GM12892 (cell line): Measurements from ENCODE around the gene CDC42BPG.

Source experiments
- POLR2A ChIP-seq: IDR thresholded peaks from 2 replicates; pipeline ENCODE4 v1.6.1; 2011; ENCODE audit warnings: low read depth, low read length, control low read depth
- POLR2AphosphoS5 ChIP-seq: IDR thresholded peaks from 2 replicates; pipeline ENCODE4 v1.6.1; 2011; ENCODE audit warnings: low read depth, low read length, control low read depth
- TAF1 ChIP-seq: IDR thresholded peaks from 2 replicates; pipeline ENCODE4 v1.6.1; 2011; ENCODE audit warnings: low read depth, mild to moderate bottlenecking, control low read depth, low read length, borderline replicate concordance

DNA sequence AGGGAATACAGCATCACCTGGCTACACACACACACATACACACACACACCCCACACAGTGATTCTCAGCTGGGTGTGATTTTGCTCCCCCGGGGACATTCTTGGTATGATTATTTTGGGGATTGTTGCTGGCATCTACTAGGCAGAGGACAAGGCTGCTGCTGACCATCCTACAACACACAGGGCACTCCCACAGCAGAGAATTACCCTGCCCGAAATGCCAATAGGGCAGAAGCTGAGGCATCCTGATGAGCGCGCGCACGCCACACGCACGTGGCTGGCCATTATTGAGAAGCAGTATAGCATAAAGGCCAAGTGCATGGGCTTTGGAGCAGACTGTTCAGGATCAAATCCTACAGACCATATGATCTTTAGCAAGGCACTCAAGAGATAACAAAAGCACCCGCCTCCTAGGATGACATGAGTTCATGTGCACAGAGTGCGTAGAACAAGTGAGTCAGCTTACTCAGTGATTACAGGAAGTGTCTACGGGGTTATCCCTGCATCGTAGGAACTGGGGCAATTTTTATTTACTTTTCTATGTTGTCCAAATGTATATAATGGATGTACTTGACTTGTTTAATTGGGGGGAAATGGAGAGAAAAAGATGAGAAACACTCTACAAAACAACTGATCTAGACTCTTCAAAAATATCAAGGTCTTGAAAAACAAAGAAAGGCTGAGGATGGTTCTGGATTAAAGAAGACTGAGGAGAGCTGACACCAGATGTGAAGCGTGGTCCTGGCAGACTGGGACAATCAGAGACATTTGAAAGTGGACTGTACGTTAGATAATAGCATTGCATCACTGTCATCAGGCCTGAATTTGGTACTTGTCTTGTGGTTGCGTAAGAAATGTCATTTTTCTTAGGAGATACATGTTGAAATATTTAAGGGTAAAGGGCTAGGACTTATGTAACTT, 41.2 kb upstream of the CDC42BPG start:
- no peak for TF ChIP-seq POLR2AphosphoS5
- no peak for TF ChIP-seq POLR2A
- TF ChIP-seq TAF1, result no peak
